Left lung (tissue), 10 donors: ENCODE measurements around the gene SLC4A1AP. TPM values are rescaled to one million over a fixed set of nuclear protein-coding genes. Genes with fewer than 3 reads are reported as not detected.
A peak's percentile ranks its signal among the peaks of the same experiment; 100 is the strongest.

Experiments
- ATAC-seq: fragments of 200-7000 bp; cut with Tn5 transposase; one replicate; pipeline ENCODE4 v1.9.1; 2020; ENCODE audit warnings: moderate library complexity
- DNase-seq, 4 donors: peaks; one replicate each; pipeline ENCODE4 v3.0.0-alpha.2; 2013 to 2020
- H3K27ac ChIP-seq, 2 donors: fragments of 200-600 bp; sonication (generic) in 1 of 2; one replicate each; pipeline versions ENCODE4 v1.5.0 to v1.8.0; 2020 to 2021
- H3K27me3 ChIP-seq, 2 donors: fragments of 200-600 bp; sonication (generic) in 1 of 2; one replicate each; pipeline versions ENCODE4 v1.5.0 to v1.8.0; 2020 to 2021
- H3K36me3 ChIP-seq, 2 donors: fragments of 200-600 bp; sonication (generic) in 1 of 2; one replicate each; pipeline versions ENCODE4 v1.5.0 to v1.8.0; 2020 to 2021
- H3K4me1 ChIP-seq, 2 donors: fragments of 200-600 bp; one replicate each; pipeline ENCODE4 v1.8.0; 2021
- H3K4me3 ChIP-seq, 2 donors: fragments of 200-600 bp; sonication (generic) in 1 of 2; one replicate each; pipeline versions ENCODE4 v1.5.0 to v1.8.0; 2020 to 2021; ENCODE audit warnings: mild to moderate bottlenecking in 1 of 2
- H3K9me3 ChIP-seq, 2 donors: fragments of 200-600 bp; sonication (generic) in 1 of 2; one replicate each; pipeline versions ENCODE4 v1.5.0 to v1.8.0; 2020 to 2021
- CTCF ChIP-seq, 2 donors: fragments of 200-600 bp; sonication (generic) in 1 of 2; IDR thresholded peaks; one replicate each; pipeline versions ENCODE4 v1.5.0 to v1.8.0; 2021; ENCODE audit warnings: antibody characterized with exemption in 2 of 2
- intact Hi-C, 2 donors: fragments of 100-400 bp; cut with DNase I; formaldehyde crosslinking; loops; one replicate each; pipeline versions ENCODE4 v1.11.2 to v1.14.2; 2022
- polyA plus RNA-seq, 6 donors: library from polyadenylated mRNA; unstranded; fragments of 120-200 nt; gene quantifications; one replicate each; pipeline ENCODE4 v1.2.1, GENCODE V29; 2013; ENCODE audit not compliant: insufficient read length in 6 of 6
- total RNA-seq, 2 donors: library from RNA; stranded (reverse); fragmentation: NEBNext Ultra II Directional; extraction: Animal tissue kit (Norgen Biotek cat#: 25700); gene quantifications; one replicate each; pipeline ENCODE4 v1.2.1, GENCODE V29; 2021
- donor health status: DM: no; HTN: yes; CAD: no.
- donor health status: DM: no; HTN: no; CAD: no.

Gene SLC4A1AP
- total and polyA plus RNA-seq, 8 donors: 18.5 to 40.1 (median 32.7) TPM

- Histone ChIP-seq H3K9me3 (no peaks in the 10 kb centered on the region), H3K27me3 (no peaks in the 10 kb centered on the region), H3K4me1 (peaks cover 10 to 47% of the 10 kb centered on the region in 2 donors), H3K4me3 (no peak overlapping the region), H3K27ac (peak overlapping the region; percentile 82 to 86), H3K36me3 (no peaks in the 10 kb centered on the region)
- DNase-seq (no peak), ATAC-seq (no peak)
- intact Hi-C loops: no loop called here
- TF ChIP-seq CTCF (IDR thresholded peaks at IDR 0.05): no peak
Measured at GRCh38 chr2:27734305-27734704, 70.6 kb downstream of the SLC4A1AP start.

GRCh38 chr2:27735263-27735904 lies 71.7 kb downstream of the SLC4A1AP start:
- DNase-seq: peak; percentile 61 to 92 (median 85)
- Histone ChIP-seq H3K27ac (peak overlapping the region; percentile 82 to 86), H3K9me3 (no peaks in the 10 kb centered on the region), H3K36me3 (no peaks in the 10 kb centered on the region), H3K4me3 (peak overlapping the region; percentile 36 to 37), H3K27me3 (no peaks in the 10 kb centered on the region), H3K4me1 (peaks cover 10 to 44% of the 10 kb centered on the region in 2 donors)
- TF ChIP-seq CTCF (IDR thresholded peaks at IDR 0.05): no peak
- peak; percentile 97 for ATAC-seq
- intact Hi-C loops: no loop called here

GRCh38 chr2:27736031-27736889 lies 72.6 kb downstream of the SLC4A1AP start:
- no peaks in the 10 kb centered on the region for H3K36me3 ChIP-seq
- ATAC-seq (peak; percentile 2), DNase-seq (no peak)
- peaks cover 10 to 36% of the 10 kb centered on the region in 2 donors for H3K4me1 ChIP-seq
- H3K9me3 ChIP-seq: no peaks in the 10 kb centered on the region
- intact Hi-C loops: no loop called here
- H3K27ac ChIP-seq: peak overlapping the region; percentile 82 to 86
- no peak for TF ChIP-seq CTCF (IDR thresholded peaks at IDR 0.05)
- H3K4me3 ChIP-seq: peak overlapping the region; percentile 36 to 37
- H3K27me3 ChIP-seq: no peaks in the 10 kb centered on the region

GRCh38 chr2:27736890-27737204 lies 73.2 kb downstream of the SLC4A1AP start:
- intact Hi-C loops: no loop called here

More at GRCh38 chr2:27736890-27737204, 73.2 kb downstream of the SLC4A1AP start:
- Histone ChIP-seq H3K36me3 (no peaks in the 10 kb centered on the region), H3K4me3 (no peak overlapping the region), H3K27ac (peak overlapping the region; percentile 82 to 86), H3K9me3 (no peaks in the 10 kb centered on the region), H3K4me1 (peaks cover 10 to 36% of the 10 kb centered on the region in 2 donors), H3K27me3 (no peaks in the 10 kb centered on the region)
- no peak for TF ChIP-seq CTCF (IDR thresholded peaks at IDR 0.05)
- no peak for DNase-seq
- no peak for ATAC-seq
